NCI-H146 treated with DMSO at 0.1 percent for 48 hours (cell line): ENCODE data around the gene SMAD4.
"Not testable (repeated sequence)": the region's sequence is repeated elsewhere in the genome, so short reads cannot be mapped to it uniquely, and the experiment has no call there.

Experiments
- DNase-seq: peaks from one replicate; lab custom pipeline; 2025; ENCODE audit not compliant: unreplicated experiment; lab: John Stamatoyannopoulos, UW

Gene SMAD4

DNA sequence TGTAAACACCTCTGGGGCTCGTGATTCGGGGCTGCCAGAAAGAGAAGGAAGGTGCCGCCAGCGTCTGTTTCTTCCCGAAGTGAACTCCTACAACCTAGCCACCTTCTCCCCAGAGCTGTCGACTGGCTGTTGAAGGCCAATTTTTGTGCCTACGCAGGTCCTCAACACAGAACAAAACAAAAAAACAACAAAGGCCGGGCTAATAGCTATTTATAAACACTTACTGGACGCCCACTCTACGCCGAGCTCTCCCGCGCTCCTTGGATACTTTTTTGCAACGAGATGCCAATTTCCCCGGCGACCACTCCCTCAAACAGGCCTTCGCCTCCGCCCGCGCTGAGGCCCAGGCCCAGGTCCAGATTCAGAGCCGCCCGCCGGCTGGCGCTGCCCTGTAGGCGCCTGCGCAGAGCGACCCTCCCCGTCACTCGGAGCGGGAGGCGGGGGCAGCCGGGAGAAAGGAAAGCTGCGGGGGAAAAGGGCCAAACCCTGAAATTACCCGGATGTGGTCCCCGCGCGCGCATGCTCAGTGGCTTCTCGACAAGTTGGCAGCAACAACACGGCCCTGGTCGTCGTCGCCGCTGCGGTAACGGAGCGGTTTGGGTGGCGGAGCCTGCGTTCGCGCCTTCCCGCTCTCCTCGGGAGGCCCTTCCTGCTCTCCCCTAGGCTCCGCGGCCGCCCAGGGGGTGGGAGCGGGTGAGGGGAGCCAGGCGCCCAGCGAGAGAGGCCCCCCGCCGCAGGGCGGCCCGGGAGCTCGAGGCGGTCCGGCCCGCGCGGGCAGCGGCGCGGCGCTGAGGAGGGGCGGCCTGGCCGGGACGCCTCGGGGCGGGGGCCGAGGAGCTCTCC, at the start of gene SMAD4:
Gene SMAD4 (plus strand): TSS at position 520 of the 843 bp plus-strand sequence. CDS start 16,834 bp downstream, outside the sequence.
- peak; percentile 98 for DNase-seq

GRCh38 chr18:50981381-50981780, 48.6 kb upstream of the SMAD4 start:
- DNase-seq: no peak

- DNase-seq: no peak
These were observed 47.8 kb upstream of the SMAD4 start for GRCh38 chr18:50982086-50982801.

- no peak for DNase-seq
These were observed 47.2 kb upstream of the SMAD4 start for GRCh38 chr18:50982802-50983179.

DNA sequence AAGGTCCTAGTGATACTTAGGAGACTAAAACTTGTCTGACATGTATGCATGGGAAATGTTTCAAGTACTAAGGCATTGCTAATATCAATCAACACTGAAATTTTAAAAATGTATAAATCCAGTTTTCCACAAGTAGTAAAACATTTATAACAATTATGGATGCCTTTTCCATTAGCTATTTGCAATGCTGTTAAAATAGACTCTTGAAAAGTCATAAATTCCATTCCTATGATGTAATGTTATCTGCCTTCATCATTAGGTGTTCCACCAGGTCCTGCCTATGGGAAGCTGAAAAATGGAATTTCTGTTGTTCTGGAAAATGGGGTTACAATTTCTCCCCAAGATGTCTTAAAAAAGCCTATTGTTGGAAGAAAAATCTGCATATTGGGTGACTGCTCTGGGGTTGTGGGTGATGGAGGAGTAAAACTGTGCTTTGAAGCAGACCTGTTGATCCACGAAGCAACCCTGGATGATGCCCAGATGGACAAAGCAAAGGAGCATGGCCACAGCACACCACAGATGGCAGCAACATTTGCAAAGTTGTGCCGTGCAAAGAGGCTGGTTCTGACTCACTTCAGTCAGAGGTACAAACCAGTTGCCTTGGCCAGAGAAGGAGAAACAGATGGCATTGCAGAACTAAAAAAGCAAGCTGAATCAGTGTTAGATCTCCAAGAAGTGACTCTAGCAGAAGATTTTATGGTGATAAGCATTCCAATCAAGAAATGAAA, 43.5 kb upstream of the SMAD4 start:
- no peak for DNase-seq

DNA sequence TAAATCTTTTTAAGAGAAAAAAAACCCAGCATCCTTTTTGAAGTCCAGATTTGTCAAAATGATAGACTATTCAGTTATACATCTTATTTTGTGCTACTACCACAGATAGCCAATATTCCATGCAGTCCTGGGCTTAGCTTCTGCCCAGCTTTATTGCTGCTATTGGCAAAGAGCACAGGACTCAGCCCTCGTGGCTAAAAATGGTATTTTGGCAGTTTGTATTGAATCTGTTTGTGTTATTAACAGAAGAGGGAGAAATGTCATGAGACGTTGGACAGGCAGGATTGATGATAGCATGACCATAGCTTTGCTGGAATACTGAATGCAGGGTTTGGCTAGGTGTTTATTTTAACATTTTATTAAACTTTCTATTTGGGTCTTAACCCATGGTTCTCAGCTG, 42.8 kb upstream of the SMAD4 start:
- no peak for DNase-seq

GRCh38 chr18:50989711-50990110, 40.3 kb upstream of the SMAD4 start:
- no peak for DNase-seq

DNA sequence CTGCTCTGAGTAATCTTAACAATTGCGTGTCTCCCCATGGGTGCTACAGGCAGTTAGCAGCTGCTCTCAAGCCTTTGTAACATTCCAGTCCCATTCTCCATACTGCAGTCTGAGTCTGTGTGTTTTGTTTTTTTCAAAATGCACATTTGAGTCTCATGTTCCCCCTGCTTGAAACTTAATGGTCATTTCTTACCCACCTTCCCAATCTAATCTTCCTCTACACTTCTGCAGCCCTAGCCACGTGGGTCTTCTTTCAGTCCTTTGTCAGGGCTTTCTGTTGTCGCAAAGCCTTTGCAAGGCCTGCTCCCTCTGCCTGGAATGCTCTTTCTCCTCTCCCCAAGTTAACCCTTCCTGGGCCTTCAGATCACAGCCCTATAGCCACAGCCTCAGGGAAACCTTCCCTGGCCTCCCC, 37.7 kb upstream of the SMAD4 start:
- no peak for DNase-seq

DNA sequence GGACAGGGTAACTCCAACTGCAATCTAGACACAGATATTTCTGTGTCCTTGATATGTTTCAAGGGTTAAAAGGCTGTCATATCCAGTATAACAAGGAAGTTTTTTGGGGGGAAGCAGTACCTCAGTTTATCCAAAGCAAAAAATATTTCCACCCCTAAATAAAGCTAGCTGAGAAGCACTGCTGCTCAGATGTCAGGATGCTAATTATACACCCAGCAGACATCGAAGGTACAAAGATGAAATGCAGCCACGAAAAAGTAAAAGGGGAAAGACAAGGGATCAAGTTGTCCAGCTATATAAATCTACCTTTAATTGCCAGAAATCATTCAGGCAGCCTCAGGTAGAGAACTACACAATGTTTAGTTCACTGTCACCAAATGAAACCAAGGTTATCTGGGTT, 36.0 kb upstream of the SMAD4 start:
- DNase-seq: no peak

GRCh38 chr18:51003174-51003573, 26.8 kb upstream of the SMAD4 start:
- not testable (repeated sequence) for DNase-seq

DNA sequence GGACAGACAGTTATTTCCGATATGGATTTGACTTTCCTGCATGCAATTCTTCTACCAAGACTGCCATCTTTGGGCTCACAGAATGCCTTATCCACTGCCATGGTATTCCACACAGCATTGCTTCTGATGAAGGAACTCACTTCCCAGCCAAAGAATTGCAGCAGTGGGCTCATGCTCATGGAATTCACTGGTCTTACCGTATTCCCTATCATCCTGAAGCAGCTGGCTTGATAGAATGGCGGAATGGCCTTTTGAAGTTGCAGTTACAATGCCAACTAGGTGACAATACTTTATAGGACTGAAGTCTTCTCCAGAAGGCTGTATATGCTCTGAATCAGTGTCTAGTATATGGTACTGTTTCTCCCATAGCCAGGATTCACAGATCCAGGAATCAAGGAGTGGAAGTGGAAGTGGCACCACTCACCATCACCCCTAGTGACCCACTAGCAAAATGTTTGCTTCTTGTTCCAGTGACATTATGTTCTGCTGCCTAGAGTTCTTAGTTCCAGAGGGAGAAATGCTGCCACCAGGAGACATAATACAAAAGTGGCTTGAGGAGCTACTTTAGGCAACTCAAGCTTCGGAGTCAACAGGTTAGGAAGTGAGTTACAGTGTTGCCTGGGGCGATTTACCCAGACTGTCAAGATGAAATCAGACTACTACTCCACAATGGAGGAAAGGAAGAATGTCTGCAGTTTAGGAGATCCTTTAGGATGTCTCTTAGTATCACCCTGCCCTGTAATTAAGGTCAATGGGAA, 23.8 kb upstream of the SMAD4 start:
- DNase-seq: no peak

- DNase-seq: no peak
These were observed 22.8 kb upstream of the SMAD4 start for GRCh38 chr18:51006948-51007789.

GRCh38 chr18:51007790-51008139, 22.2 kb upstream of the SMAD4 start:
- DNase-seq: no peak

DNA sequence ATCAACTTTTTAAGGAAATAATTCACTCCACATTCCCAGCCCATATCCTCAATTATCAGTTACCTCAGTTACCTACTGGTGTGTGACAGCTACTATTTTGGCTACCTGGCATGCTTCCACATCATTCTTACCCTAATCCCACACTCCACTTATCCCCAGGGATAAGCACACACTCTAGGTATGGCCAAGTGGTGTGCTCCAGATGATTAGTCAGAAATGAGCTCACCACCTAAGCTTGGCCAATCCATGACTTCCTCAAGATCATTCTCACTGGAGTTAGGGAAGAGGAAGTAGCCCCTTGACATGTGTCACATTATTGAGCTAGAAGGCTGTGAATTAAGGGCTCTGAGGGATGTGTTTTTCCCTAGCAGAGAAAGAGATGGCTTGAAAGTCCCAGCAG, 20.9 kb upstream of the SMAD4 start:
- no peak for DNase-seq

- DNase-seq: no peak
These were observed 19.8 kb upstream of the SMAD4 start for GRCh38 chr18:51010218-51010617.

- no peak for DNase-seq
These were observed 18.3 kb upstream of the SMAD4 start for GRCh38 chr18:51011709-51012108.

DNA sequence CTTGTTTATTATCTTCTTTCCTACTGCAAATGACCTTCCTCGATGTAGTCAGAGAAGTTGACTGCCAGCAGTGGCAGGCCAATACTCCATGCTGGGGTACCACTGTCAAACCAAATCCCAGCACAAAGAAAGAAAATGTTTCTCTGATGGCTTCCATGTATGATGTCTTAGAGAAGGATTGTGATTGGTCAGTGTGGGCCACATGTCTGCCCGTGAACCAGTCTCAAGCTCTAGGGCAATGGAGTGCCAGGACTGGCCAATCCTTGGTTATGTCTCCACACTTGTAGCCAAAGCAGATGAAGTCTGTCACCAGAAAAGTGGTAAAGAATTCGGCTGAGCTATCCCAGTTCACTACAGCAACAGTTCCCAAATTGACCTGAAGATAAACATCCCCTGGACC, 17.6 kb upstream of the SMAD4 start:
- DNase-seq: no peak

GRCh38 chr18:51013259-51013658, 16.8 kb upstream of the SMAD4 start:
- no peak for DNase-seq

DNA sequence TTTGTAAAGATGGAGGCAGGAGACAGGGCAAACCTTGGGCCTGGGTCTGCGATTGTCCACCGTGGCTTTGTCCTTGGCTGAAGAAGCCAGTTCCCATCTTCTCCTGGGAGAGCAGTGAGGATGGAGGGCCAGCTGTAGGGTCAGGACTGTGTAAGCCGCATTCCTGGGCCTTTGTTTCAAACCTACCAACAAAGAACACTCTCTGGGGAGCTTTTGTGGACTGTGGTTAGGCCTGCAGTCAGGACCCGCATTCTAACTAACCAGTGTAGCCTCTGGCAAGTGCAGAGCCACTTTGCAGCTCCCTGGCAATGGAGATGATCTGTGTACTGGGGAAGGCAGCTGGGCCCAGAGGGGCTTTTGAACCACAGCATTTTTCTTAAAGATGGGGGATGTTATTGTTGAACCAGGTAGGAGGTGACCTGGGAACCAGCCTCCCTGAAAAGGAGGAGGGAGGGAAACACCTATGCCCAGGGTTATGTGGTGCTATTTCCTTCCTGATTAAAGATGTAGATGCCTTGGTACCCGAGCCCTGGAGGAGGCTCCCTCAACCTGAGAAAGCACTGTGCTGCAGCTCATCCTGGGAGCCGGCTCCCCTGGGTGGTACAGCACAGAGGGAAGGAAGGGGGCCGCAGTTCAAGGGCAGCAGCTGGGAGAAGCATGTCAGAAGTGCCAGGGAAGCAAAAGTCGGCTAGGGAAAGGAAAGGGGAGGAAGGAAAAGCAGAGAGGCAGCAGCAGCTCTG, 12.7 kb upstream of the SMAD4 start:
- DNase-seq: no peak

DNA sequence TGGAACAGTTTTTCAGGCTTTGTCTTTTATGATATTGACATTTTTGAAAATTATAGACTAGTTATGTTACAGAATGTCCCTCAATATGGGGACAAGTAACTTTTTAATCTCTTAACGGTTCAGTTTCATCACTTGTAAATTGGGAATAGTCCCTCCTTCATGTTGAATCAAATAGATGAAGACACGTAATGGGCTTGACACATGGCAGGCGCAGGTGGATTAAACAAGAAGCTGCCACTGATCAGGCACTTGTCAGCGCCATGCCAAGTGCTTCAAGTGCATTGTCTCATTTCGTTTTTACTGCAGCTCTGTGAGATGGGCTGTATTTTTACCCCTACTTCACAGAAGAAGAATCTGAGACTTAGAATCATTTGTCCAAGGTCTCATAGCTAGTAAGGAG, 9.5 kb upstream of the SMAD4 start:
- DNase-seq: no peak
